Measurements from ENCODE around the gene EP300.
"Not testable (repeated sequence)": the region's sequence is repeated elsewhere in the genome, so short reads cannot be mapped to it uniquely, and the experiment has no call there.

The EP300 gene

DNA sequence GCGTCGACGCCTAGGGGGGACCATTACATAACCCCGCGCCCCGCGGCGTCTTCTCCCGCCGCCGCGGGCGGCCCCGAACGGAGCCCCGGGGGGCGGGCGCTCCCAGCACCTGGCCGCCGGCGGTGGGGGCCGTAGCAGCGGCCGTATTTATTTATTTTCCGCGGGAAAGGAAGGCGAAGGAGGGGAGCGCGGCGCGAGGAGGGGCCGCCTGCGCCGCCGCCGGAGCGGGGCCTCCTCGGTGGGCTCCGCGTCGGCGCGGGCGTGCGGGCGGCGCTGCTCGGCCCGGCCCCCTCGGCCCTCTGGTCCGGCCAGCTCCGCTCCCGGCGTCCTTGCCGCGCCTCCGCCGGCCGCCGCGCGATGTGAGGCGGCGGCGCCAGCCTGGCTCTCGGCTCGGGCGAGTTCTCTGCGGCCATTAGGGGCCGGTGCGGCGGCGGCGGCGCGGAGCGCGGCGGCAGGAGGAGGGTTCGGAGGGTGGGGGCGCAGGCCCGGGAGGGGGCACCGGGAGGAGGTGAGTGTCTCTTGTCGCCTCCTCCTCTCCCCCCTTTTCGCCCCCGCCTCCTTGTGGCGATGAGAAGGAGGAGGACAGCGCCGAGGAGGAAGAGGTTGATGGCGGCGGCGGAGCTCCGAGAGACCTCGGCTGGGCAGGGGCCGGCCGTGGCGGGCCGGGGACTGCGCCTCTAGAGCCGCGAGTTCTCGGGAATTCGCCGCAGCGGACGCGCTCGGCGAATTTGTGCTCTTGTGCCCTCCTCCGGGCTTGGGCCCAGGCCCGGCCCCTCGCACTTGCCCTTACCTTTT lies at the start of gene EP300:
Gene EP300, plus strand, starts transcription at position 570 of the 795 bp plus-strand sequence. CDS start 413 bp downstream, outside the sequence.
- DNase-seq (ENCODE audit: low spot score), result peak; percentile 81

DNA sequence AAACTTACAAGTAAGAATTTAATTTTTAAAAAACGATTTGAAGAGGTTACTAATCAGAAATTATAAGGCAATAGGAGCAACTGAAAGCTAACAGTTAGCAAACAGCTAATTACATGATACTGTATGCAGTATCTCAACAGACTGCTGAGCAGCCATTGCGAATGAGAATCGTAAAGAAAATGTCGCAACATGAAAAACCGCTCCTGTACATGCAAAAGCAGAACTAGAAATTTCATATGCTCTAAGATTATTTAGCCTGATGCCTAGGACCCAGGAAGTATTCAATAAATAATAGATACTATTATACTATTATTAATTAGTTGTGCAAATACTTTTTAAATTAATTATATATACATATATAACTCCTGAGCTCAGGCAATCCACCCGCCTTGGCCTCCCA lies 48.7 kb upstream of the EP300 start:
- no peak for DNase-seq (ENCODE audit: low spot score)

DNA sequence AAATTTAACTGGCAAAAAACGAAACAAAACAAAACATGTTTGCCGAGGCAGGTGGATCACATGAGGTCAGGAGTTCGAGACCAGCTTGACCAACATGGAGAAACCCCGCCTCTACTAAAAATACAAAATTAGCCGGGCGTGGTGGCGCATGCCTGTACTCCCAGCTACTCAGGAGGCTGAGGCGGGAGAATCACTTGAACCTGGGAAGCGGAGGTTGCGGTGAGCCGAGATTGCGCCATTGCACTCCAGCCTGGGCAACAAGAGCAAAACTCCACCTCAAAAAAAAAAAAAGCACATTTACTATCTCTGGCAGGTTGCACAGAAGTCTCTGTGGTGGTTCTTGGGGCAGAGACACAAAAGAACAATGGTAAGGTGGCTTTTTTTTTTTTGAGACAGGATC lies 46.8 kb upstream of the EP300 start:
- DNase-seq (ENCODE audit: low spot score), result not testable (repeated sequence)

DNA sequence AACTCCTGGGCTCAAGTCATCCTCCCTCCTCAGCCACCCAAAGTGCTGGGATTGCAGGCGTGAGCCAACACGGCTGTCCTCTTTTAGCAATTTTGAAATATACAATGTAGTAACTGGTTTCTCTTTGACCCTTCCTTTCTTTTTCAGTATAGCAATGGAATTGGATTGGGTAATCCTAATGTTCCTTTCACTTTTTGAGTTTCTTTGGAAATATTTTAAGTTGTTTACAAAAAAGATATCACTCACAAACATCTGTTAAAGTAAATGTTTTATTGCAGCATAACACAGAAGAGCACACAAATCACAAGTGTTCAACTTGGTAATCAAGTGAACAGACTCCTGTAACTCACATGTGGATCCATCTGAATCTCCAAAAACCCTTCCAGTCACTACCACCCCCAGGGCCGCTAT lies 44.6 kb upstream of the EP300 start:
- no peak for DNase-seq (ENCODE audit: low spot score)

DNA sequence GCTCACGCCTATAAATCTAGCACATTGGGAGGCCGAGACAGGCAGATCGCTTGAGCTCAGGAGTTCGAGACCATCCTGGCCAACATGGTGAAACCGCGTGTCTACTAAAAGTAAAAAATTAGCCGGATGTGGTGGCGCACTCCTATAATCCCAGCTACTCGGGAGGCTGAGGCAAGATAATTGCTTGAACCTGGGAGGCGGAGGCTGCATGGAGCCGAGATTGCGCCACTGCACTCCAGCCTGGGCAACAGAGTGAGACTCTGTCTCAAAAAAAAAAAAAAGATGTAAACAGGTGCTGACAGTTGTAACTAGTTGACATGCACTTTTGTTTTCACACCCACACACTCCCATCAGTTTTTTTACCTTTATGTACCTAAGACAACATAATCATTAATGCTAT lies 44.0 kb upstream of the EP300 start:
- not testable (repeated sequence) for DNase-seq (ENCODE audit: low spot score)

DNA sequence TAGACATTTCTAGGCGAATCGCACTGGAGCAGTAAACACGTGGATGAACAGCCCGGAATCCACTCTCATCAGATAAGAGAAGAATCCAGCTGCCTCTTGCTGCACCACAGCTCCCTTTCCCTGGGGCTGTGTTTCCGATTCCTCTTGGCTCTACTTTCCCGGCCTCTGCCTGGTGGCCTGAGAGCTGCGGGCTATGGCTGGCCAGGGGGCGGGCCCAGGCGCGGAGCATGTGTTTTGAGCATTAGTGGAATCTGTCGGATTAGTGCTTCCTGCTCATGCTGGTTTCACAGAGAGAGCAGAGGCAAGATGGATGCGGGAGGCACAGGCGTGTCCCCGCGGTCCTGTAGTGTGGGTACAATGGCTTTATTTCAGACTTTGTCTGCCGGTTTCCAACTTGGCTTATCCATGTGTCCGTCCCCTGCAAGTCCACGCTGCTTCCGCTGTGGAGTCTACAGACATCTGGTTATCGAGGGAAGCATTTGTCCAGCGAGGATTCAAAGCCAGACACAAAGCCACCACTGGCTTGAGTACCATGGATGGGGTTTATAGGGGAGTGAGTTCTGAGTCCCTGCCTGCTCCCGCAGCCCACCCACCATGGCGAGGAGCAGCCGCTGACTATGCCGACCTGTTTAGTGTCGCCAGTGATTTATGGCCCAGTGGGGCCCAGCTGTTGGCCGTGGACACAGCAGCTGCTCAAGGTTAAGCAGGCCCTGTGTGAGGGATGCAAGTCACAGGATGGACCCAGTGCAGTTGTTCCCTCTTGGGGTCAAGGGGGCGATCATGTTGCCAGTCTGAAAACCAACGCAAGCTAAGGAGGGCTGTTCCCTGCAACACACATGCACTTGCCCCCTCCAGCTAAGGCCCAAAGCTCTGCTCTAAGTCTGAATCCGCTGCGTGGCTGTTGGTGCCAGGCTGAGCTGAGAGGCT lies 43.3 kb upstream of the EP300 start:
- peak; percentile 83 for DNase-seq (ENCODE audit: low spot score)

DNA sequence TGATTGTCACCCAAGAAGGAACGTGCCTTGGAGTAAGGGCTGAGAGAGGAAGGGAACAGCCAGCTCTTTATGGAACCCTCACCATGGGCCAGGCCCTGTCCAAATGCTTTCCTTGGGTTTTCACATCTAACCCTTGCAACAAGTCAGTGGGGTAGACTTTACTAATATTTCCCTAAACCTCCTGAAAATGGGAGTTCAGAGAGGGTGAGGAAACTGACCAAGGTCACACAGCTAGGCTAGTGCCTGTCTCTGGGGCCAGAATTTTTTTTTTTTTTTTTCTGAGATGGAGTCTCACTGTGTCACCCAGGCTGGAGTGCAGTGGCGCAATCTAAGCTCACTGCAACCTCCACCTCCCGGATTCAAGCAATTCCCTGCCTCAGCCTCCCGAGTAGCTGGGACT lies 42.6 kb upstream of the EP300 start:
- not testable (repeated sequence) for DNase-seq (ENCODE audit: low spot score)

DNA sequence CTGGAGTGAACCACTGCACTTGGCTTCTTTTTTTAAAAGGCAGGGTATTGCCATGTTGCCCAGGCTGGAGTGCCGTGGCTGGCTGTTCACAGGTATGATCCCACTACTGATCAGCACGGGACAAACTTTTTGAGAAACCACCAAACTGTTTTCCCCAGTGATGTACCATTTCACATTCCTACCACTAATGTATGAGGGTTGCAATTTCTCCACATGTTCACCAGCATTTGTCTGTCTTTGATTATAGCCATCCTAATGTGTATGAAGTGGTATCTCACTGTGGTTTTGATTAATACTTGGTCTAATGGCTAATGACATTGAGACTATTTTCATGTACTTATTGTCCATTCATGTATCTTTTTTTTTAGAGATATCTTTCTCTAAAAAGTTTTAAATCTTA lies 41.5 kb upstream of the EP300 start:
- DNase-seq (ENCODE audit: low spot score), result no peak

DNA sequence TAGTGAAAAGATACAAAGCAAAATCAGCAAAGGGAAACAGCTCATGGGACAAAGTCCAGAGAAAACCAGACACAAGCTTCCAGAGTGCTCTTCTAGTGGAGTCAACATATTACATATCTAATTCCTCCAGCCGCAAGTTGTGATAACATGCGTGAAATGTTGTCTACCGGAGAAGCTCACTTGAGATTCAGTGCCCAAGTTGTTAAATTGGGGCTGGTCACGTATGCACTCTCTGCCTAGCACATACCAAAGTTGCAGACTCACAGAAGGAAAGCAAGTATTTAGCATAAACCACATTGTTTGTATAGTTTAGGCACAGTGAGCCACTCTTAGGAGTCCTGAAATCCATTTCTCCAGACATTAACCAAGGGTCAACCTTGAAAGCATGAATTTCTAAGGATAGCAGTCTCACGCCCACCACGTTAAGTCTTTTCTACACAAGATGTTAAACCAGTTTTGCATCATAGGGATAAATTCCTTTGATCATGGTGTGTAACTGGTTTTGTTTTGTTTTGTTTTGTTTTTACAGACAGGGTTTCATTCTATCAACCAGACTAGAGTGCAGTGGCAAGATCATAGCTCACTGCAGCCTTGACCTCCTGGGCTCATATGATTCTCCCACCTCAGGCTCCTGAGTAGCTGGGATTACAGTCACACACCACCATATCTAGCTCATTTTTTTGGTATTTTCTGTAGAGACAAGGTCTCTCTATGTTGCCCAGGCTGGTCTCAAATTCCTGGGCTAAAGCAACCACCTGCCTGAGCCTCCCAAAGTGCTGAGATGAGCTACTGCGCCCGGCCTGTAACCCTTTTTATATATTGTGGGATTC lies 39.5 kb upstream of the EP300 start:
- peak; percentile 29 for DNase-seq (ENCODE audit: low spot score)

DNA sequence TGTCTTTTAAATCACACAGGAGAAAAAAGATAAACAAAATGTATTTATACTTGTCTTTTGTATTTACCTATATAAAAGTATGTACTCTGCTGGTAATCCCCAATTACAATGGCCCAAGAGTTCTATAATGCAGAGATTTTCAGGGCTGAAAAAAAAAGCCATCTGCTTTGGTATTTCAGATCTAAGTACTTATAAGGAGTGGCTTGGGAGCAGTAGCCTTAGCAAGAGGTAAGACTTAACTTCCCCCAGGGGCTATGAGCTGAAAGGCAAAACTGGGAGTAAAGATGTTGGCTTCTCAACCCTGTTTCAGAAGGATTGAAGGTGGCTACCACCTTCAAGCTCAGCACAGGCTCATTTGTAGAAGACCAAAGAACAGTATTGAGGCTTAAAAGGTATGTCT lies 35.3 kb upstream of the EP300 start:
- DNase-seq (ENCODE audit: low spot score), result no peak

DNA sequence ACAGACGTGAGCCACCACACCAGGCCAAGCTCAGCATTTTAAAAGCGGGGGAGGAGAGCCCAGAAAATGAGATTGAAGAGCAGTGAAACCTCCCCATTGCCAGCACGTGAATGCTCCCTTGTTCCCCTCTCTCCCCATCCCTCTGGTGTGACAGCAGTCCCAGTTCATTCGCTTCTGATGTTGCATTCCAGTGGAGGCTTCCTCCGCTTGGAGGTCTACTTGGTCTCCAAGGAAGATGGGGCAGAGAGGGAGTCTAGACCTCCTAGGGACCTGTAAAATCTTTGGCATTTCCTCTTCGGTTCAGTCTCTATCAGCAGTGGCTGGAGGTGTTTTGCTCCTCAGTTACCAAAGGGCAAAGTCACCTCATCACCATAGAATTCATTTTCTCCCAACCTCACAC lies 30.2 kb upstream of the EP300 start:
- DNase-seq (ENCODE audit: low spot score), result no peak

DNA sequence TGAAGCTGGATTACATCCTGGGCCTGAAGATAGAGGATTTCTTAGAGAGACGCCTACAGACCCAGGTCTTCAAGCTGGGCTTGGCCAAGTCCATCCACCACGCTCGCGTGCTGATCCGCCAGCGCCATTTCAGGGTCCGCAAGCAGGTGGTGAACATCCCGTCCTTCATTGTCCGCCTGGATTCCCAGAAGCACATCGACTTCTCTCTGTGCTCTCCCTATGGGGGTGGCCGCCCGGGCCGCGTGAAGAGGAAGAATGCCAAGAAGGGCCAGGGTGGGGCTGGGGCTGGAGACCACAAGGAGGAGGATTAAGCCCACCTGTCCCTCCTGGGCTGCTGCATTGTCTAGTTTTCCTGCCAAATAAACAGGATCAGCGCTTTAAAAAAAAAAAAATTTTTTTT lies 28.1 kb upstream of the EP300 start:
- not testable (repeated sequence) for DNase-seq (ENCODE audit: low spot score)

DNA sequence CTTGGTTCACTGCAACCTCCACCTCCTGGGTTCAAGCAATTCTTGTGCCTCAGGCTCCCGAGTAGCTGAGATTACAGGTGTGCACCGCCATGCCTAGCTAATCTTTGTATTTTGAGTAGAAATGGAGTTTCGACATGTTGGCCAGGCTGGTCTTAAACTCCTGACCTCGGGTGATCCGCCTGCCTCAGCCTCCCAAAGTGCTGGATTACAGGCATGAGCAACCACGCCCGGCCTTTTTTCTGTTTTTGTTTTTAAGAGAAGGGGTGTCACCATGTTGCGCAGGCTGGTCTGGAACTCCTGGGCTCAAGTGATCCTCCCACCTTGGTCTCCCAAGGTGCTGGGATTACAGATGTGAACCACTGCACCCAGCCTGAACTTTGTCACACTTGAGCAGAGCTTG lies 26.1 kb upstream of the EP300 start:
- not testable (repeated sequence) for DNase-seq (ENCODE audit: low spot score)

DNA sequence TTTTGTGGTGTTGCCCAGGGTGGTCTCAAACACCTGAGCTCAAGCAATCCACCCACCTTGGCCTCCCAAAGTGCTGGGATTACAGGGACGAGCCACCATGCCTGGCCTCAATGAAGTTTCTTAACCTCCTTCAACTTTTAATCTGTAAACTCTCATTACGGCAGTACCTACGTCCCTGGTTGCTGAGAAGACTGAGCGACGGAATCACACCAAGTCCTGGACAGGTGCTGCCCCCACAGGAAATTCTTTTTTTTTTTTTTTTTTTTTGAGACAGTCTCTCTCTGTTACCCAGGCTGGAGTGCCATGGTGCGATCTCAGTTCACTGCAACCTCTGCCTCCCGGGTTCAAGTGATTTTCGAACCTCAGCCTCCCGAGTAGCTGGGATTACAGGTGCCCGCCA lies 24.4 kb upstream of the EP300 start:
- DNase-seq (ENCODE audit: low spot score), result not testable (repeated sequence)

DNA sequence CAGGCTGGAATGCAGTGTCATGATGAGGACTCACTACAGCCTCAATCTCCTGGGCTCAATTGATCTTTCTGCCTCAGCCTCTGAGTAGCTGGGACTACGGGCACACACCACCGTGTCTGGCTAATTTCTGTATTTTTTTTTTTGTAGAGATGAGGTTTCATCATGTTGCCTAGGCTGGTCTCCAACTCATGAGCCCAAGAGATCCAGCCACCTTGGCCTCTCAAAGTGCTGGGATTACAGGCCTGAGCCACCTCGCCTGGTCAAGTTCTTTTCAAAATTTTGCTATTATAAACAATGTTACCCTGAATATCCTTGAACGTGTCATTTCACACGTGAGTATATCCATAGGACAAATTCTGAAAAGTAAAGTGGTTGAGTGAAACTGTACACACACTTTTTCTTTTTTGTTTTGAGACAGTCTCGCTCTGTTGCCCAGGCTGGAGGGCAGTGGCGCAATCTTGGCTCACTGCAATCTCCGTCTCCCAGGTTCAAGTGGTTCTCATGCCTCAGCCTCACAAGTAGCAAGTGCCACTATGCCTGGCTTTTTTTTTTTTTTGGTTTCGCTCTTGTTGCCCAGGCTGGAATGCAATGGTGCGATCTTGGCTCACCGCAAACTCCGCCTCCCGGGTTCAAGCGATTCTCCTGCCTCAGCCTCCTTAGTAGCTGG lies 21.6 kb upstream of the EP300 start:
- DNase-seq (ENCODE audit: low spot score), result no peak

DNA sequence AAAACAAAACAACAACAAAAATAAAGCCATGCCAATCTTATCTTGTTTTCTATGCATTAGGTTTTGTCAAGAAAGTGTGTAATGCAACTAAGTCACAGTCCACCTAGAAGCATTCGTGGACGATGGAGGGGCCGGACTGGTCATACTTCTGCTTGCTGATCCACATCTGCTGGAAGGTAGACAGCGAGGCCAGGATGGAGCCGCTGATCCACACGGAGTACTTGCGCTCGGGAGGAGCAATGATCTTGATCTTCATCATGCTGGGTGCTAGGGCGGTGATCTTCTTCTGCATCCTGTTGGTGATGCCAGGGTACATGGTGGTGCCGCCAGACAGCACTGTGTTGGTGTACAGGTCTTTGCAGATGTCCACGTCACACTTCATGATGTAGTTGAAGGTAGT lies 18.3 kb upstream of the EP300 start:
- no peak for DNase-seq (ENCODE audit: low spot score)

DNA sequence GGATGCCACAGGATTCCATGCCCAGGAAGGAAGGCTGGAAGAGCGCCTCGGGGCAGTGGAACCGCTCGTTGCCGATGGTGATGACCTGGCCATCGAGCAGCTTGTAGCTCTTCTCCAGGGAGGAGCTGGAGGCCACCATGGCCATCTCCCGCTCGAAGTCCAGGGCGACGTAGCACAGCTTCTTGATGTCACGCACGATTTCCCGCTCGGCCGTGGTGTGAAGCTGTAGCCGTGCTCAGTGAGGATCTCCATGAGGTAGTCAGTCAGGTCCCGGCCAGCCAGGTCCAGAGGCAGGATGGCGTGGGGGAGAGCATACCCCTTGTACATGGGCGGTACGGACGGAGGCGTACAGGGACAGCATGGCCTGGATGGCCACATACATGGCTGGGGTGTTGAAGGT lies 17.9 kb upstream of the EP300 start:
- no peak for DNase-seq (ENCODE audit: low spot score)

DNA sequence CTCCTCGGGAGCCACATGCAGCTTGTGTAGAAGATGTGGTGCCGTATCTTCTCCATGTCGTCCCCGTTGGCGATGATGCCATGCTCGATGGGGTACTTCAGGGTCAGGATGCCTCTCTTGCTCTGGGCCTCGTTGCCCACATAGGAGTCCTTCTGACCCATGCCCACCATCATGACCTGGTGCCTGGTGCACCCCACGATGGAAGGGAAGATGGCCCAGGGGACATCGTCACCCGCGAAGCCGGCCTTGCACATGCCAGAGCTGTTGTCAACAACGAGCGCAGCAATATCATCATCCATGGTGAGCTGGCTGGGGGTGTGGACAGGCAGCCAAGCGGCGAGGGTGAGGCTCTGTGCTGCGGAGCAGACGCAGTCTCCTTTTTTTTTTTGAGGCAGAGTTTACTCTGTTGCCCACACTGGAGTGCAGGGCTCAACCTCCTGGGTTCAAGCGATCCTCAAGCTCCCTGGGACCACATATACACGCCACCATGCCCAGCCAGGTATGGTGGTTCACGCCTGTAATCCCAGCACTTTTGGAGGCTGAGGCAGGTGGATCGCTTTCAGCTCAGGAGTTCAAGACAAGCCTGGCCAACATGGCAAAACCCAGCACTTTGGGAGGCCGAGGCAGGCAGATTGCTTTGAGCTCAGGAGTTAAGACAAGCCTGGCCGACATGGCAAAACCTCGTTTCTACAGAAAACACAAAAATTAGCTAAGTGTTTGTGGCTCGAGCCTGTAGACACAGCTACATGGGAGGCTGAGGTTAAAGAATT lies 17.3 kb upstream of the EP300 start:
- no peak for DNase-seq (ENCODE audit: low spot score)

DNA sequence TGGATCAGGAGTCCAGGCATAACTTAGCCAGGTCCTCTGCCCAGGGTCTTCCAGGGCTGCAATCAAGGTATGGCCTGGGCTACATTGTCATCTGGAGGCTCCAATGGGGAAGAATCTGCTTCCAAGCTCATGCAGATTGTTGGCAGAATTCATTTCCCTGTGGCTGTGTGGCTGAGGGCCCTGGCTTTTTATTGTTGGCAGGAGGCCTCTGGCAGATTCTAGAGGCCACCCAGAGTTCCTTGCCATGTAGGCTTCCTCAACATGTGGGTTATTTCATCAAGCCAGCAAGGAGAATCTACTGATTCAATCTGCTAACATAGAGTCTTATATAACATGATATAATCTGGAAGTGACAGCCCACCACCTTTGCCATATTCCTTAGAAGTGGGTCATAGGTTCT lies 16.4 kb upstream of the EP300 start:
- DNase-seq (ENCODE audit: low spot score), result no peak

DNA sequence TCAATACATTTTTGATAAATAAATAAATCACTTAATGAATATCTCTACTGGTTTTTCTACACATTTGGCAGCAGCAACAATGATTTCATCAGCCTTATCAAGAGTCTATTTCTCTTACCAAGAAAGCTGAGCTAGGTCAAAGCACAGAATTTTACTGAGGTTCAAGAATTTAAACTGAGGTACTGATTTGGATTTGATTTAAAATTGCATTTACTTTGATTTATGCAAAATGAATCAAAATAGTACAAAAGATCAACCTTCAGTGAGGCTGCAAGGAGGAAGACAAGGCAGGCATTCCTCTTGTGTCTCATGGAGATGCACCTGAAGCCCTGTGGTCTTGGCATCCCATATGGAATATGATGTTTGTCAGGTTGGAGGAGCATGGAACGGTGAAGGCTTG lies 15.5 kb upstream of the EP300 start:
- no peak for DNase-seq (ENCODE audit: low spot score)

DNA sequence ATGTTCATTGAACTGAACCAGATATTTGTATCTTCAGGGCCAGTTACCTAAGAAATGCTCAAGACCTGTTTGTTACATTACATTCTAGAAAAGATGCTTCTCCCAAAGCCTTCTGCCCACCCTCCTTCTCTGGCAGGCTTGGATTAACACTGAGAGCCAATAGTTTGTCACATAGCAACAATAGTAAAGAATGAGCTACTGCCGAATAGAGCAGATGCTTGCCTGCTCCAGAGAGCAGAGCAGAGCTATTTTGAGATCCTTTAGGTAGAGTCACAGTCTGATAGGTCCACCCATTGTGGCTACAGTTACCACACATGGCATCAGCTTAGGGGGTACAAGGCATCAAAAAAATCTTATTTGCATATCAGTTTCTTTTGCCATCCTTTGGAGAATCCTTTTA lies 13.5 kb upstream of the EP300 start:
- no peak for DNase-seq (ENCODE audit: low spot score)

Data from hepatic stellate cell (primary cell).